ENCODE measurements around the gene EFNB2.

The EFNB2 gene

GRCh38 chr13:106443607-106444322 lies 91.7 kb downstream of the EFNB2 start:
- no peak for DNase-seq

DNA sequence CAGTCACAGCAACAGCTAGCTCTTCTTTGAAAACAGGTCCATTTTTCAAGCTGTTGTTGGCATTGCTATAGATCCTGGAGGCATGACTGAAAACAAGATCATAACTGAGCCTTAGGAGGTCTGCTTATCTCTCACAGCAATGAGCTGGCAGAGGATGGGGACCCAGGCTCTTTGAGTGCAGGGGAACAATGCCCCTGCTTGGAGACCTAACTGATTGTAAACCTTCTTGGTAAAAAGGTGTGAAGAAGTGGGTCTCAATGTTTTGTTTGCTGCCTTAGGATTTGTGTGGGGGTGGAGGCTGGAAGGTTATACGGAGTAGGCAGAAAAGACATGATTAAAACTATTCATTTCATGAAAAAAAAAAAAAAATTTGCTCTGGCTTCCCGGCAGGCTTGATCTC lies 94.6 kb downstream of the EFNB2 start:
- no peak for DNase-seq

Measured in KG1 (cell line).